Stomach (tissue), 9 donors: ENCODE data around the gene PLEKHJ1. TPM values are rescaled to one million over a fixed set of nuclear protein-coding genes. Genes with fewer than 3 reads are reported as not detected.

Experiments
- DNase-seq, 2 donors: peaks; one replicate each; pipeline versions ENCODE4 v3.0.0 to v3.0.0-alpha.2; 2013 to 2019
- H3K27ac ChIP-seq, 5 donors: fragments of 200-600 bp in 4 of 5; sonication (generic) in 4 of 5; one replicate each; pipeline ENCODE4 v1.5.1; 2013 to 2019; ENCODE audit warnings: mild to moderate bottlenecking in 1 of 5, moderate library complexity in 1 of 5
- H3K27me3 ChIP-seq, 3 donors: fragments of 200-600 bp; sonication (generic); one replicate each; pipeline ENCODE4 v1.5.1; 2017 to 2019; ENCODE audit warnings: mixed run types in 1 of 3
- H3K36me3 ChIP-seq, 4 donors: fragments of 200-600 bp; sonication (generic); 1 replicate in 3 of 4; 2 replicates in 1 of 4; pipeline ENCODE4 v1.5.1; 2016 to 2019
- H3K4me1 ChIP-seq, 4 donors: fragments of 200-600 bp; sonication (generic); one replicate each; pipeline ENCODE4 v1.5.1; 2016 to 2019
- H3K4me3 ChIP-seq, 4 donors: fragments of 200-600 bp; sonication (generic) in 3 of 4; one replicate each; pipeline ENCODE4 v1.5.1; 2016 to 2019; ENCODE audit warnings: mild to moderate bottlenecking in 1 of 4
- H3K9me3 ChIP-seq, 4 donors: fragments of 200-600 bp; sonication (generic); one replicate each; pipeline ENCODE4 v1.5.1; 2016 to 2019
- EP300 ChIP-seq: sonication (generic); formaldehyde crosslinking; IDR thresholded peaks from one replicate; pipeline ENCODE4 v1.6.1; 2017; ENCODE audit warnings: antibody characterized with exemption
- POLR2A ChIP-seq, 4 donors: fragments of 450-650 bp; IDR thresholded peaks; one replicate each; pipeline ENCODE4 v1.6.1; 2016; ENCODE audit warnings: antibody characterized with exemption in 4 of 4, control low read depth in 2 of 4, mild to moderate bottlenecking in 1 of 4, moderate library complexity in 1 of 4
- POLR2AphosphoS5 ChIP-seq, 3 donors: sonication (generic); formaldehyde crosslinking; IDR thresholded peaks; one replicate each; pipeline ENCODE4 v1.6.1; 2016; ENCODE audit warnings: antibody characterized with exemption in 3 of 3
- WGBS, 5 donors: extraction: QIAGEN DNeasy Blood & Tissue Kit in 3 of 5; methylation state at CpG; one replicate each; pipeline versions ENCODE4 v1.1.5 to v1.1.7; 2013 to 2018; 5-methylcytosine and 5-hydroxymethylcytosine counted together
- intact Hi-C: fragments of 100-400 bp; cut with DNase I; formaldehyde crosslinking; loops from one replicate; pipeline ENCODE4 v1.15.1; 2023; ENCODE audit warnings: low total_unique reads
- polyA plus RNA-seq, 3 donors: library from polyadenylated mRNA; stranded (reverse); fragments of 200-250 nt; gene quantifications; one replicate each; pipeline ENCODE4 v1.2.3, GENCODE V29; 2013
- total RNA-seq, 5 donors: library from RNA; depleted of rRNA; stranded (reverse); fragments of >200 nt; gene quantifications; one replicate each; pipeline versions ENCODE4 v1.1.0 to v1.2.3, GENCODE V29; 2014 to 2016
- TF ChIP-seq, protein P1 (sequence below), 7 experiments: fragments of 450-650 bp in 4 of 7; fragments of 200-600 bp in 3 of 7; sonication (generic) in 3 of 7; IDR thresholded peaks; one replicate each; pipeline ENCODE4 v1.5.1; 2016 to 2019; ENCODE audit warnings: antibody characterized with exemption in 7 of 7, control low read depth in 2 of 7, mild to moderate bottlenecking in 1 of 7
- donor health status: healthy with polysubstance abuse.
- donor health status: Bipolar disorder and iron deficiency.
- donor health status: healthy.

Gene PLEKHJ1
- total and polyA plus RNA-seq, 8 donors = 22.2 to 459 (median 111) TPM

DNA sequence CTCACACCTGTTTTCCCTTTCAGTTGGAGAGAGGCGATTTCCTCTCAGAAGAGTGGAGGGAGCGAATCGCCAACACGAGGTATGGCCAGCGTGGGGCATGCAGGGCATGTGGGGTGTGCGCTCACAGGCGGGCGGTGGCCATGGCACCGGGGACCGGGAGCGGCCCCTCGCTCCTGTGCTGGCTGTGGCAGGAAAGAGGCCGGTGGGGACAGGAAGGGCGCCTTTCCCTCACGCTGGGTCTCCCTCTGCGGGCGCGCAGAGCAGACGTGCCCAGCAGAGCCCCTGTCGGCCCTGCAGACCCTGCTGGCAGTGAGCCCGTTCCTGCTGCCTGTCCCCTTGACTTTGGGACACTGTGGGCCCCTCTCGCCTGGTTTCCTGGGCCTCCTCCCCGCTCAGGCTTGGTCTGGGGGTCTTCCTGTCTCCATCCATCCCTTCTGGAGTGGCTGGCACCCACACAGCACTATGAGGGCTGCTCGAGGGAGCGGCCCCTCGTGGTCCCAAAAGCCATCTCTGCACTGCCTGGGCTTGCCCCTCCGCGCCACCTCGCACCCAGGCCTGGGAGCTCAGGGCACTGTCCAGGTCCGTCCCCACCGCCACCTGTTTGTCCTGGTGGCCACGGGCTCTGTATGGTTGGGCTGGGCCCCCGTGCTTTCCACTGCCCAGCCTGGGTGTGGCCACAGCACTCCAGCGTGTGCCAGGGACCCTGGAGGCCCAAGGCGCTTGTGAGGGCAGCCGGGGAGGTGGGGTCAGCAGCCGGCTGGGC is 36.1 kb downstream of the PLEKHJ1 start:
- Histone ChIP-seq H3K9me3 (no peaks in the 10 kb centered on the region), H3K27ac (no peak overlapping the region), H3K36me3 (peaks cover 26 to 91% (median 87%) of the 10 kb centered on the region in 4 donors), H3K4me3 (no peak overlapping the region), H3K27me3 (no peaks in the 10 kb centered on the region), H3K4me1 (peaks cover 8 to 19% (median 15%) of the 10 kb centered on the region in 4 donors)
- intact Hi-C loops = no loop called here
- 80 to 90% (median 89%) methylated on average over 31 to 37 of the region's 37 CpGs for WGBS, 5 donors
- DNase-seq = no peak
- TF ChIP-seq EP300 = no peak

DNA sequence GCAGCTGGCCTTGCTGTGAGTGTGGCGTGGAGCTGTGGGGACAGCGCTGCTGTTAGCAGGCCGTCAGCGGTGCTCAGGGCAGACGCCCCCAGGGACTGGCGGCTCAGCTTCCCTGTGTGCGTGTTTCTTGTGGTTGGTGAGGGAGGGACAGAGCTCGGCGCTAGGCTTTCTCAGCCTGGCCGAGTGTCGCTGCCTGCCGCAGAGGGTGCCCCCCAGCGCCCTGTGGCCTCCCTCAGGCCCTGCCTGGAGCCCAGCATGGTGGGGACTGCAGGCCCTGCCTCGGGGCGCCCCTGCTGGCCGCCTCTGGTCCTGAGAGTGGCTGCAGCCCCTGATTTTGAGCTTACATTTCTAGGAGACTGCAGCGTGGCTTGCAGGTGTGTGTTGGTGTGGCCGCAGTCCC is 36.9 kb downstream of the PLEKHJ1 start:
- Histone ChIP-seq H3K36me3 (peaks cover 31 to 93% (median 90%) of the 10 kb centered on the region in 4 donors), H3K4me1 (peaks cover 5 to 12% (median 8%) of the 10 kb centered on the region in 4 donors), H3K9me3 (no peaks in the 10 kb centered on the region), H3K27ac (no peak overlapping the region), H3K27me3 (no peaks in the 10 kb centered on the region), H3K4me3 (no peak overlapping the region)
- 82 to 86% (median 85%) methylated on average over 11 to 18 of the region's 18 CpGs for WGBS, 5 donors
- intact Hi-C loops = no loop called here
- TF ChIP-seq, protein P1, sequence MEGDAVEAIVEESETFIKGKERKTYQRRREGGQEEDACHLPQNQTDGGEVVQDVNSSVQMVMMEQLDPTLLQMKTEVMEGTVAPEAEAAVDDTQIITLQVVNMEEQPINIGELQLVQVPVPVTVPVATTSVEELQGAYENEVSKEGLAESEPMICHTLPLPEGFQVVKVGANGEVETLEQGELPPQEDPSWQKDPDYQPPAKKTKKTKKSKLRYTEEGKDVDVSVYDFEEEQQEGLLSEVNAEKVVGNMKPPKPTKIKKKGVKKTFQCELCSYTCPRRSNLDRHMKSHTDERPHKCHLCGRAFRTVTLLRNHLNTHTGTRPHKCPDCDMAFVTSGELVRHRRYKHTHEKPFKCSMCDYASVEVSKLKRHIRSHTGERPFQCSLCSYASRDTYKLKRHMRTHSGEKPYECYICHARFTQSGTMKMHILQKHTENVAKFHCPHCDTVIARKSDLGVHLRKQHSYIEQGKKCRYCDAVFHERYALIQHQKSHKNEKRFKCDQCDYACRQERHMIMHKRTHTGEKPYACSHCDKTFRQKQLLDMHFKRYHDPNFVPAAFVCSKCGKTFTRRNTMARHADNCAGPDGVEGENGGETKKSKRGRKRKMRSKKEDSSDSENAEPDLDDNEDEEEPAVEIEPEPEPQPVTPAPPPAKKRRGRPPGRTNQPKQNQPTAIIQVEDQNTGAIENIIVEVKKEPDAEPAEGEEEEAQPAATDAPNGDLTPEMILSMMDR (IDR thresholded peaks at IDR 0.05) = no peak
- TF ChIP-seq POLR2AphosphoS5 (IDR thresholded peaks at IDR 0.05) = no peak
- TF ChIP-seq EP300 = no peak
- DNase-seq = peak in 1 of 2 donors; percentile 34

DNA sequence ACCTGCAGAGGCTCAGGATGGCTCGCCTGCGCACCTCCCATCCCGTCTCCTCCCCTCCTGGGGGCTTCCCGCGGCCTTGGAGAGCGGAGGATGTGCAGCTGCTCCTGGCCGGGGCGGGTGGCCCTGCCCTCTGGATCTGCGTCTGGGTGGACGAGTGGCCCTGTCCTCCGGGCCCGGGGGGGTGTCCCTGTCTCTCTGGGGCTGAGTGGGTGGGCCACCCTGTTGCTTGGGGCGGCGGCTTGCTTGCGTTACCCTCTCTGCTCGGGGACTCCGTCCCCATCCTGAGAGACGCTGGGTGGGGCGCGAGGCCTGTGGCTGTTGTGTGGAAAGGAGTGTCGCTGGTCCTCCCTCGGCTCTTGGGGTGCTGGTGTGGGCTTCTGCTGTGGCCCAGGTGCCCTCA is 37.8 kb downstream of the PLEKHJ1 start:
- H3K27ac ChIP-seq = no peak overlapping the region
- no peaks in the 10 kb centered on the region for H3K27me3 ChIP-seq
- peaks cover 0 to 6% (median 0%) of the 10 kb centered on the region in 4 donors for H3K4me1 ChIP-seq
- no peaks in the 10 kb centered on the region for H3K9me3 ChIP-seq
- WGBS, 5 donors = 69 to 94% (median 90%) methylated on average over 4 to 22 of the region's 22 CpGs
- TF ChIP-seq EP300 = no peak
- TF ChIP-seq, protein P1 (IDR thresholded peaks at IDR 0.05) = no peak
- TF ChIP-seq POLR2AphosphoS5 (IDR thresholded peaks at IDR 0.05) = no peak
- no peak for TF ChIP-seq POLR2A (IDR thresholded peaks at IDR 0.05)
- peaks cover 32 to 93% (median 90%) of the 10 kb centered on the region in 4 donors for H3K36me3 ChIP-seq
- DNase-seq = no peak
- no peak overlapping the region for H3K4me3 ChIP-seq
- intact Hi-C loops = no loop called here

DNA sequence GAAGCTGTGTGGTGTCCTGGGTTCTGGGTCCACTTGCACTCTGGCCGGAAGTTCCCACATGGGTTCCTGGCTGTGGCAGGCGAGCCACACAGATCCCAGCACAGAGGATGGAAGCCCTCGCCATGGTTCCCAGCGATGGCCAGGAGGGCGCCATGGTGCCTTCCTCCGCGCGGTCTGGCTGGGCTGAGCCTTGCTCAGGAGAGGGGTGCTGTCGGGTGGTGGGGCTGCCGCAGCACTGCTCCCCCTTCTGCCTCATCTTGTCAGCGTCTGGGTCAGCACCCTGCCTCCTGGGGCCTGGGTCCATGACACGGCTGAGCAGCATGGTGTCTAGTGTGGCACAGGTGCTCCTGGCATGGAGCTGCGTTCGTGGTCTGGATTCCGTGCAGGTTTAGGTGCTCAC is 38.9 kb downstream of the PLEKHJ1 start:
- Histone ChIP-seq H3K4me3 (no peak overlapping the region), H3K4me1 (peaks cover 0 to 6% (median 0%) of the 10 kb centered on the region in 4 donors), H3K27me3 (no peaks in the 10 kb centered on the region), H3K36me3 (peaks cover 40 to 93% (median 90%) of the 10 kb centered on the region in 4 donors), H3K27ac (no peak overlapping the region), H3K9me3 (no peaks in the 10 kb centered on the region)
- no peak for DNase-seq
- WGBS, 5 donors = 88 to 93% (median 93%) methylated on average over 11 to 15 of the region's 15 CpGs
- TF ChIP-seq POLR2A (IDR thresholded peaks at IDR 0.05) (no peak), EP300 (no peak), POLR2AphosphoS5 (IDR thresholded peaks at IDR 0.05) (no peak)
- TF ChIP-seq, protein P1 (IDR thresholded peaks at IDR 0.05) = no peak
- intact Hi-C loops = no loop called here

DNA sequence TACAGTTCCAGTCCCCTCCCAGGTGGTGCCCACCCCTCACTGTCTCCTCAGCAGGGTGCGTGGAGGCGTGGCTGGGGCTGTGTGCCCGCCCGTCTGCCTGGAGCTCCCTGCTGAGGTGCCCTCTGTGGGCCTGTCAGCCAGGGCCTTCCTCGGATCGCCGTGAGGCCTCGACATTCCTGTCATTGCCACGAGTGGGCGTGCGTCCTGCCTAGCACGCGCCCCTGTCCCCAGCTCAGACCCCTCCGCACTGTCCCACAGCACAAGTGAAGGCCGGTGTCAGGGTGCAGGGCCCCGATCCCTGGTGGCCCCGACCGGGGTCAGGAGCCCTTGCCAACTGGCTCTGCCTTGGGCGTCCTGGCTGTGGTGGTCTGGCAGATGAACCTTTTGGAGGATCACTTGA is 40.2 kb downstream of the PLEKHJ1 start:
- Histone ChIP-seq H3K4me3 (no peak overlapping the region), H3K27me3 (no peaks in the 10 kb centered on the region), H3K4me1 (peaks cover 0 to 6% (median 0%) of the 10 kb centered on the region in 4 donors), H3K9me3 (no peaks in the 10 kb centered on the region), H3K27ac (no peak overlapping the region), H3K36me3 (peaks cover 51 to 95% (median 93%) of the 10 kb centered on the region in 4 donors)
- TF ChIP-seq EP300 = no peak
- TF ChIP-seq, protein P1 (IDR thresholded peaks at IDR 0.05) = no peak
- no peak for TF ChIP-seq POLR2AphosphoS5 (IDR thresholded peaks at IDR 0.05)
- no peak for TF ChIP-seq POLR2A (IDR thresholded peaks at IDR 0.05)
- intact Hi-C loops = no loop called here
- no peak for DNase-seq
- 91 to 97% (median 95%) methylated on average over 16 to 19 of the region's 19 CpGs for WGBS, 5 donors
